ENCODE measurements around the gene AZIN2. TPM values are rescaled to one million over a fixed set of nuclear protein-coding genes. Genes with fewer than 3 reads are reported as not detected.

AZIN2 gene
- total and polyA plus RNA-seq, 2 of the 13 experiments (the other 11 are each of a cell fraction or from before 2014, with no cell fraction given) = 1.7 to 3.5 TPM

- TF ChIP-seq ETV6 (CRISPR knock-in tag; conservative IDR thresholded peaks at IDR 0.05) (0 out of 2 replicates have a peak, but pooled peaks have one; percentile 65), FOXP1 (IDR thresholded peaks at IDR 0.05) (no peak), FOXP1 (CRISPR knock-in tag; IDR thresholded peaks at IDR 0.05) (no peak), POLR2AphosphoS5 (IDR thresholded peaks at IDR 0.05; ENCODE audit: low read depth, low read length) (peak; percentile 69), RFX3 (CRISPR knock-in tag; IDR thresholded peaks at IDR 0.05) (peak; percentile 96), PRPF4 (IDR thresholded peaks at IDR 0.05; ENCODE audit: low read depth, low read length, poor library complexity, severe bottlenecking) (no peak), GATA4 (IDR thresholded peaks at IDR 0.05; ENCODE audit: borderline replicate concordance, low read depth) (0 out of 2 replicates have a peak, but pooled peaks have one; percentile 25), STAG1 (CRISPR knock-in tag; IDR thresholded peaks at IDR 0.05) (no peak), ZBTB7B (CRISPR knock-in tag; IDR thresholded peaks at IDR 0.05) (peak; percentile 38; the same call in 1 of the 2 replicates), ZMYM4 (CRISPR knock-in tag; IDR thresholded peaks at IDR 0.05) (peak; percentile 57), NFYC (CRISPR knock-in tag; IDR thresholded peaks at IDR 0.05) (peak; percentile 88), TRIM24 (CRISPR knock-in tag; IDR thresholded peaks at IDR 0.05) (no peak), ZNF546 (CRISPR knock-in tag; conservative IDR thresholded peaks at IDR 0.05) (no peak), ZNF543 (CRISPR knock-in tag; IDR thresholded peaks at IDR 0.05) (0 out of 2 replicates have a peak, but pooled peaks have one; percentile 34), TFE3 (CRISPR knock-in tag; IDR thresholded peaks at IDR 0.05) (no peak), ZNF232 (CRISPR knock-in tag; IDR thresholded peaks at IDR 0.05; ENCODE audit: borderline replicate concordance) (no peak), NFAT5 (CRISPR knock-in tag; IDR thresholded peaks at IDR 0.05) (no peak), POLR2A (IDR thresholded peaks at IDR 0.05; ENCODE audit: insufficient read depth in 1 of 2, low read depth in 2 of 2, low read length in 2 of 2) (peak; percentile 56 to 93), PHF20 (CRISPR knock-in tag; IDR thresholded peaks at IDR 0.05) (0 out of 2 replicates have a peak, but pooled peaks have one; percentile 57)
- TF ChIP-seq, protein P1, sequence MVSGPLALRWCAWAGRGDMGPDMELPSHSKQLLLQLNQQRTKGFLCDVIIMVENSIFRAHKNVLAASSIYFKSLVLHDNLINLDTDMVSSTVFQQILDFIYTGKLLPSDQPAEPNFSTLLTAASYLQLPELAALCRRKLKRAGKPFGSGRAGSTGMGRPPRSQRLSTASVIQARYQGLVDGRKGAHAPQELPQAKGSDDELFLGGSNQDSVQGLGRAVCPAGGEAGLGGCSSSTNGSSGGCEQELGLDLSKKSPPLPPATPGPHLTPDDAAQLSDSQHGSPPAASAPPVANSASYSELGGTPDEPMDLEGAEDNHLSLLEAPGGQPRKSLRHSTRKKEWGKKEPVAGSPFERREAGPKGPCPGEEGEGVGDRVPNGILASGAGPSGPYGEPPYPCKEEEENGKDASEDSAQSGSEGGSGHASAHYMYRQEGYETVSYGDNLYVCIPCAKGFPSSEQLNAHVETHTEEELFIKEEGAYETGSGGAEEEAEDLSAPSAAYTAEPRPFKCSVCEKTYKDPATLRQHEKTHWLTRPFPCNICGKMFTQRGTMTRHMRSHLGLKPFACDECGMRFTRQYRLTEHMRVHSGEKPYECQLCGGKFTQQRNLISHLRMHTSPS (CRISPR knock-in tag; IDR thresholded peaks at IDR 0.05; ENCODE audit: low read depth) = peak; percentile 36; the same call in 1 of the 2 replicates
- TF ChIP-seq, protein P2, sequence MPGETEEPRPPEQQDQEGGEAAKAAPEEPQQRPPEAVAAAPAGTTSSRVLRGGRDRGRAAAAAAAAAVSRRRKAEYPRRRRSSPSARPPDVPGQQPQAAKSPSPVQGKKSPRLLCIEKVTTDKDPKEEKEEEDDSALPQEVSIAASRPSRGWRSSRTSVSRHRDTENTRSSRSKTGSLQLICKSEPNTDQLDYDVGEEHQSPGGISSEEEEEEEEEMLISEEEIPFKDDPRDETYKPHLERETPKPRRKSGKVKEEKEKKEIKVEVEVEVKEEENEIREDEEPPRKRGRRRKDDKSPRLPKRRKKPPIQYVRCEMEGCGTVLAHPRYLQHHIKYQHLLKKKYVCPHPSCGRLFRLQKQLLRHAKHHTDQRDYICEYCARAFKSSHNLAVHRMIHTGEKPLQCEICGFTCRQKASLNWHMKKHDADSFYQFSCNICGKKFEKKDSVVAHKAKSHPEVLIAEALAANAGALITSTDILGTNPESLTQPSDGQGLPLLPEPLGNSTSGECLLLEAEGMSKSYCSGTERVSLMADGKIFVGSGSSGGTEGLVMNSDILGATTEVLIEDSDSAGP (CRISPR knock-in tag; IDR thresholded peaks at IDR 0.05; ENCODE audit: borderline replicate concordance) = peak; percentile 78; the same call in 1 of the 2 replicates
Observed at GRCh38 chr1:33080885-33081553, at the start of gene AZIN2 (continued).

All from HepG2 (cell line).